HG03558 (cell line): ENCODE measurements around the gene FBXL4.
A peak's percentile ranks its signal among the peaks of the same experiment; 100 is the strongest.
"Not testable (repeated sequence)": the region's sequence is repeated elsewhere in the genome, so short reads cannot be mapped to it uniquely, and the experiment has no call there.

Experiments
- ATAC-seq: cut with Tn5 transposase; IDR thresholded peaks from one replicate; pipeline ENCODE4 v1.9.1; 2021; ENCODE audit warnings: moderate number of reproducible peaks; ENCODE audit not compliant: unreplicated experiment; ENCODE audit errors: extremely low read depth

FBXL4 gene

DNA sequence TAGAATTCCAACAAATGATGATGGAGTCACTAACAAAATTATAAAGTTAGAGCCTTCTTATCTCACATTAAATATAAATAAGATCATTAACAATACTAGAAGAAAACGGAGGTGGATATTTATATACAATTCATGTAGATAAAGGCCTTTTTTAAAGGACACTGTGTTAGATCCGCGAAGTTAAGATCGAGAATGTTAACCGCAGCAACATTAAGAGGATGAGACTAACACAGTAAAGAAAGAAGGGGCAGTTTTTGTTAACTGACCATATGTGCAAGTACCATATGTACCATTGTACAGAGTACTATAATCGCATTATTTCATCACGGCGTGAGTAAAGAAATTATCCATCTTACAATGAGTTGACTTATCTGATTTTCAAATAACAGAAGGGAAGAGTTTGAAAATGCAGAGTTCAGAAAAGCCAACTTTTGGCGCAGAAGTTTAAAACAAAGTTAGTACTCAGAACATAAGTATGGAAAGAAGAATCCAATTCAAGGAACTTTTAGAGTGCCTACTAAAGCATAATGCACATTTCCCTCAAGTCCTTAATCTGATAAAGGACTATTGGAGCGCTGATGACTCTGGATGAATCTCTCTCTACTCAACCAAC is 1.4 kb downstream of the FBXL4 start:
- ATAC-seq = no peak

- no peak for ATAC-seq
Observed at GRCh38 chr6:98945311-98946115, 2.2 kb downstream of the FBXL4 start.

GRCh38 chr6:98944598-98945081 is 3.1 kb downstream of the FBXL4 start:
- ATAC-seq = no peak

DNA sequence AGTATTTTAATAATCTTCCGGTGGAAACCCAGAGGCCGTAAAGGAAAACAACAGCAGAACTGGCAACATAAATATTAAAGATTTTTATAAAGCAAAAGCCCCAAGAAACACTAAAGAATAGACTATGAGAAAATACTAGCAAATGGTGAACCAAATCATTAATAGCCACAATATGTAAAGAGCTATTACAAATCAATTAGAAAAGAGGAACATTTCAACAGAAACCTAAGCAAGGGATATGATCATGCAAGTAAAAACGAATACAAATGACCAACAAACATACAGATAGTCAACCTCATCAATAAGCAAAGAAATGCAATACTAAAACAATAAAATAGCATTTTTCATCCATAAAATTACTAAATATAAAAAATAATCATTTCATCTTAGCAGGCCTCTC is 3.6 kb downstream of the FBXL4 start:
- ATAC-seq = no peak

- no peak for ATAC-seq
Observed at GRCh38 chr6:98942263-98942803, 5.4 kb downstream of the FBXL4 start.

DNA sequence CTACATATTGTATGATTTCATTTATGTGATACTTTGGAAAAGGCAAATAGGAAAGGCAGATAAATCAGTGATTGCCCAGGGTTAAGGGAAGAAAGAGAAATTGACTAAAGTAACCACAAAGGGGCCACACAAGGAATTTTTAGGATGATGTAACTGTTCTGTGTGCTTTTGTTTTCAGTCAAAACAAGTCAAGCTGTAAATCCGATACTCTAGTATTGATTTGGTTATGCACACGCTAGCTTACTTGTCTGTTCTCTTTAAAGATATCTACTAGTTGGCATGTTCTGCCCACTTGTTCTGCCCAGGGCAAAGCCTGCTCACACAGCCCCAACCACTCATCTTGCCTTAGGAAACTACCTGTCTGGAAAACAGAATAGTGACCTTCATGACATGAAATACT is 6.4 kb downstream of the FBXL4 start:
- ATAC-seq = no peak

DNA sequence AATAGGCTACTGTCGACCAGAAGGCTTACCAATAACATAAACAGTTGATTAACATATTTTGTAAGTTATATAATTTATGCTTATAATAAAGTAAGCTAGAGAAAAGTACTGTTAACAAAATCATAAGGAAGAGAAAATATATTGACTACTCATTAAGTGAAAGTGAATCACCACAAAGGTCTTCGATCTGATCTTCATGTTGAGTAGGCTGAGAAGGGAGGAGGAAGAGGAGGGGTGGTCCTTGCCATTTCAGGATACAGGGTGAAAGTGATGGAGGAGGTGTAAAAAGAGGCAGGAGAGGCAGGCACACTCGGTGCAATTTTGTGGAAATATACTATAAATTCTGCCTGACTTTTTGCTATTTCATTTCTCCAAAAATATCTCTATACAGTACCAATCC is 10.4 kb downstream of the FBXL4 start:
- no peak for ATAC-seq

DNA sequence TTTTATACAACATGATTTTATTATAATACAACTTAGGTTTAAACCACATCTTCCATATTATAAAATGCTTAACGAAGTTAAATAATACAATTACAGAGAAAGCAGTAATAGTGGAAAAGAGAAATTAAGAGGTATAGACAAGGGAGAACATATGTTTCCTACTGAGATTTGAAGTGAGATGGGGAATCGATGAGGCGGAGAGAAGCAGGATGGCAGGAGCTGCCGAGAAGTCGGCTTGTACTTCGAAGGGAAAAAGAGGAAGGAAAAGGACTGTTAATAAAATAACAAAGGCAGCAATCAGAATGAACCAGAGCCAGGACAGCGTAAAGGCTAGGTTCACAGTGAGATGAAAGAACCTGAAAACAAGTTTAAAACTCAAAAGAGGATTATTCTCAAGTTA is 15.4 kb downstream of the FBXL4 start:
- no peak for ATAC-seq

GRCh38 chr6:98931696-98932095 is 16.1 kb downstream of the FBXL4 start:
- no peak for ATAC-seq

- ATAC-seq = no peak
Observed at GRCh38 chr6:98929498-98930060, 18.2 kb downstream of the FBXL4 start.

DNA sequence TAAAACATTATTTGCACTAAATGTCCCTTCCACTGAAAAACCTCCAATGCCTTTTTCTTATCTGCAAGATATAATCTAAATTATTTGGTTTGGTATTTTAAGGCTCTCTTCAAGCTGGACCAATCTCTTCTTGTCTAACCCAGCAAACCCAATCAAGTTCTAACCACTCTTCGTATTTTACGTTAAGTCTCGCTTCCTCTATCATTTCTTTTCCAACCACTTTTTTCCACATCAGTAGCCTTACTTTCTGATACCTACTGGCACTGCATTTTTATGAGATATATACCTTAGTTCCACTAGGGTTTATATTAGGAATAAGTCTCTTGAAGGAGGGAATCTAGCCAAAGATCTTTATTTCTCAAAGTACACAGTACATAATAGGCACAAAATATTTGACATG is 19.1 kb downstream of the FBXL4 start:
- no peak for ATAC-seq

DNA sequence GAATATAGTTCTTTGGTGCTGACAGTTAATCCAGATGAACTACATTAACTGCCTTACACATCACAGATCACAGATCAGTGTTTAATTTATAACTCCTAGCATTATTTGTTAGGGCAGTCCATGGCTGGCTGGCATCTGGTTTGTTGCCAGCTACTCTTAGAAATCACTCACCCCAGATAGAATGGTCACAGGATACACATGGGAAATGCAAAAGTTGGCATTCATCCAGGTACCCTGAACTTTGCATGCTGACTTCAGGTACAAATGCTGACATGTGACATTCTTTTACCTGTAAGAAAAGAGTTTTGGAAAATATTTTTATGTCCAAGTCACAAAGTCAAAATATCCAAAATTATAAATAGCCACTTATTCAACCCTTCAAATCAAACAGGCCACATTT is 20.2 kb downstream of the FBXL4 start:
- ATAC-seq = no peak

DNA sequence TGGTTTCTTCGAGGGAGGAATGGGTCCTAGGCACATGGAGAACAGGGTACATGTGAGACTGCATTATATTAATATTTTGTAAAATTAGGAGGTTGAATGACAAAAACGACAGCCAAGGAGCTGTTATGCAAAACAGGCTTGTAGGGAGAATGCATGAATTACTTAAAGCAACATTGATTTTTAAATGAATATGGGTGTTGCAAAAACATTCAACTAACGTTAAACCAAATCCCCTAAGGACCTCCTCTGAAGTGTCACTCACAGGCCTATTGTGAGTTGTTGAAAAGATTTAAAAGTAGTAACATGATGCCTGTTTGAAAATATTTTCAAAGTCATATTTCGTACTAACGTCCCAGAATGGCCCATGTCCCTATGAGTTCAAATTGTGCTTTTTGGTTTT is 21.9 kb downstream of the FBXL4 start:
- no peak for ATAC-seq

DNA sequence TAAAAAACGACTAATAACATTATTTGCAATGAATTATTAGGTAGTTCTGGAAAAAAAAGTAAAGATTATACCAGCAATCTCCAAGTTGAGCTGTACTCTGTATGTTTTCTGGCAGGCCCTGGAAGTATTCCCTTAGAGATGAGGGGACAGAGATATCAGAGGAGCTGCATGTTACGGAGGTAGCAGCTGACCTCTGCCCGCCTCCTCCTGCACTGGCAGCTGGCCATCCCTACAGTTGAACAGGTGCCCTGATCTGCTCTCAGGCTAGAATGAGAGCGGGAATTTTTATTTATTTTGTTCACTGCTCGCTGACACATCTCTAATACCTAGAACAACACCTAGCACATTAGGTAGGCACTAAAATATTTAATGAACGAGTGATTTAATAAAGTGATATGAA is 23.1 kb downstream of the FBXL4 start:
- no peak for ATAC-seq

DNA sequence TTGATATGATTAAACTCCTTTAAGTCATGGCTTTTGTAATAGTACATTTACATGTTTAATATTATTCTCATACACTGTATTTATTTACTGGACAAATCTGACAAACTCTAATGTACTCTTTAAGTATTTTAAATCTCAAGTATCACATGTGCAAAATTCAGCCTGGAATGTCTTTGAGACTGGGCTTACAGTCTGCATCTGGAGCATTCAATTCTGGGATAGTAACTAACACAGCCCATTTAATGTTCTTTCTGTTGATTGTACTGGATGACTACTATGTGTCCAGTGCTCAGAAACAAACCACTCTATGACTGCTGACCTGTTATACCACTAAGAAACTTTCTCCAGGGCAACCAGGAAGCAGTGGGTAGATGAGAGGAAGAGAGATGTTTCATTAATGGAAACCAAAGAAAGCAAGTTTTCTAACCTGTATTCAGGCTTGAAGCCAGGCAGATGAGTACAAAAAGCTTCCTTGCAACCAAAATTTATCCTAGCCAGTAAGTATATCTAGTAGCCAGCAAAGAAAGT is 26.8 kb downstream of the FBXL4 start:
- ATAC-seq = peak; percentile 91

DNA sequence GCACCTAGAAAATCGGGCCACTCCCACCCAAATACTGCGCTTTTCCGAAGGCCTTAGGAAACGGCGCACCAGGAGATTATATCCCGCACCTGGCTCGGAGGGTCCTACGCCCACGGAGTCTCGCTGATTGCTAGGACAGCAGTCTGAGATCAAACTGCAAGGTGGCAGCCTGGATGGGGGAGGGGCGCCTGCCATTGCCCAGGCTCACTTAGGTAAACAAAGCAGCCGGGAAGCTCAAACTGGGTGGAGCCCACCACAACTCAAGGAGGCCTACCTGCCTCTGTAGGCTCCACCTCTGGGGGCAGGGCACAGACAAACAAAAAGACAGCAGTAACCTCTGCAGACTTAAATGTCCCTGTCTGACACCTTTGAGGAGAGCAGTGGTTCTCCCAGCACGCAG is 36.8 kb downstream of the FBXL4 start:
- not testable (repeated sequence) for ATAC-seq

DNA sequence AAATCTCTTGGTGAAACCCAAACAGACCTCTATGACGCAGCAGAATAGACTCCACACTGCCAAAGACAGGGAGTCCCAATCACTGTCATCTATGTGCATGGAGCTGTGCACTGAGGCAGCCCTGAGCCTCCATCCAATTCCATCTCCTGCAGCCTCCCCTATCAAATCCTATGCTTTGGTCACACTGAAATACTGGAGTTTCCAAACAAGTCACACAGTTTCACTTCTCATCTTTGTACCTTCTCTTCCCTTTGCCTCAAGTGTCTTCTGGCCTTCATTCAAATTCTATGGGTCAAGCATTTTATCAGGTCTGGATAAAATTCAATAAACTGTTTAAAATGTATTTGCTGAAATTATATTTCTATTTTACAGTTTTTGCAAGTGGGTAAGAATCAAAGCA is 38.5 kb downstream of the FBXL4 start:
- no peak for ATAC-seq

GRCh38 chr6:98906342-98906741 is 41.4 kb downstream of the FBXL4 start:
- ATAC-seq = not testable (repeated sequence)

GRCh38 chr6:98905759-98906158 is 42.0 kb downstream of the FBXL4 start:
- ATAC-seq = no peak

GRCh38 chr6:98904096-98904495 is 43.6 kb downstream of the FBXL4 start:
- no peak for ATAC-seq

DNA sequence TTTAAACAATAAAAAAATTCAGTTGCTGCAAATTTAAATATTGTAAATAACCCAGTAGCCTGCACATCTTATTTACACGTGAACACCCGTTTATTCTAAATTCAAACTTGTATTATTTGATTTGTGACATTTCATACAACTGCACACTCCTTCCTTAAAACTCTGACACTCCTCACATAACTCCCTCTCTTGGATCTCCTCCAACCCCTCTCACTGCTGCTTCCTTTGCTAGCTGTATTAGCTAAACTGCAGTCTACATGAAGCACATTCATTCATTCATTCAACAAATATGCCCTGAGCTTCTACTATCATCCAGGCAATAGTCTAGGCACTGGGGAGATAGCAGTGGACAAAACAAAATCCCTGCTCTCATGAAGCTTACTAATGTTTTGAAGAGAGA is 47.0 kb downstream of the FBXL4 start:
- no peak for ATAC-seq
